ENCODE measurements around the gene CSMD2.

CSMD2 gene

DNA sequence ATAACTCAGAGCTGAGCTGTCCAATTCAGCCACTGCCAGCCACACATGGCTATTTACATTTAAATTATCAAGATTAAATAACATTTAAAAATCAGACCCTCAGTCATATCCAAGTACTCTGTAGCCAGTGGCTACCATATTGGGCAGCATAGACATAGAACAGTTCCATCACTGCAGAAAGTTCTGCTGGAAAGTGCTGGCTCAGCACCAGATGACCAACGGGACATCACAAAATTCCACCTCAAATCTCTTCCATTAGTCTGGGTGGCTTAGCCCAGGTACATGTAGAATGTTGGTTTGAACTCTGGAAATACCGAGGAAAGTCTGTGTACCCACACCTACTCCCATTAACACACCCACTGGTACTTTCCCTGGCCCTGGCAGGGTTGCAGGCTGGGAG lies 563.3 kb downstream of the CSMD2 start:
- no peak for DNase-seq (ENCODE audit: low read depth)

DNA sequence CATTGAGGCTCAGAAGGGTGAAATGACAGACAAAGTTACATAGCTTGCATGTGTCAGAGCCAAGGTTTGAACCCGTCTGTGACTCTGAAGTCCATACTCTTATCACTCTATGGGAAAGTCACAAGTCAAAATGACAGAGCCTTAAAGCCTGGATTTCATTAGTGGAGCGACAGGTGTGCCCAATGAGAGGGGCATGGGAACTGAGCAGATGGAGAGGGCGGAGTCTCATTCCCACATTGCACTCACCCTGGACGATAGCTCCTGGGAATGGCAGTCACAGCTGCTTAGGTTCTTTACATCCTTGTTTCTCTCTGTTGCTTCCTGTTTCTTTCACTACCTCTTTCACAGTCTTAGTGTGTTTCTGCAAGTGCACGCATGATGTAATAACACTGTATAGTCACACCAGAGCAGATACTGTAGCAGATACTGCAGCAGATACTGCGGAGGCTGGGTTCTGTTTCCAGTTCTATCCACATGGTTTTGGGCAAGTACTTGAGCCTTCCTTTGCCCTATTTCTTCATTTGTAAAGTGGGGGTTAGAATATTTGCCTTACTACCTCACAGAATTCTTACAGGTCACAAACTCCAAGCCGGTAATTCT lies 565.4 kb downstream of the CSMD2 start:
- no peak for DNase-seq (ENCODE audit: low read depth)

DNA sequence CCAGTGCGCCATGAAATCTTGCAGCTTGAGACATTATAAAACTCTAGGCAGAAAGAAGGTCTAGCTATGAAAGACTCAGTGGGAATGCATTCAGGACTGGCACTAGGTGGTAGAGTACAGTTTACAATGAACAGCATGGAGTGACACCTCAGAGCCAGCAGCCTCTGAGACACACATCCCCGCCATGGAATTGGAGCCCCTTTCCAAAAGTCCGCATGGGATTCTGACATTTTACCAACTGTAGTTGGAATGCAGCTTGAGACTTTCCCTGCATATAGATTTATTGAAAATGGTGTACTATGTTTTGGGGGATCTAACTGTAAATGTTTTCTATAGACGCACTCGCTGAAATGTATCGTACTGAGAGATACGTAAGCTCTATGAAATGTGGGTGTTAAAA lies 576.3 kb downstream of the CSMD2 start:
- DNase-seq (ENCODE audit: low read depth): no peak

DNA sequence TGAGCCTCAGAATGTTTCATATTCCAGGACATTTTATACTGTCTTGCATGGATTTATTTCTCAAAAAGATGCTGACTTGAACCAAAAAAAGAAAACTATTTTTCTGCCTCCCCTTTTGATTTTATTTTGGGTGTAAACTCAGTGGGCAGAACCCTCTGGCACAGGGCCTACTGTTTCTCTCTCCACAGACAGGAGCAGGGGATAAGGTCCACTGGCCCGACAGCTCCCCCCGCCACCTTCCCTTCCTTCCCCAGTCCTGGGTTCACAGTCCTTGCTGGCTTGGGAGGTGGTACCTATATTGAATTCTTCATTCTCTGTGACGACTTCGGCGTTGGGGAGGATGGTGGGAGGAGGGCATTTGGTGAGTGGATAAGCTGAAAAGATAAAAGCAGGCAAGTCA lies 578.2 kb downstream of the CSMD2 start:
- DNase-seq (ENCODE audit: low read depth): no peak

DNA sequence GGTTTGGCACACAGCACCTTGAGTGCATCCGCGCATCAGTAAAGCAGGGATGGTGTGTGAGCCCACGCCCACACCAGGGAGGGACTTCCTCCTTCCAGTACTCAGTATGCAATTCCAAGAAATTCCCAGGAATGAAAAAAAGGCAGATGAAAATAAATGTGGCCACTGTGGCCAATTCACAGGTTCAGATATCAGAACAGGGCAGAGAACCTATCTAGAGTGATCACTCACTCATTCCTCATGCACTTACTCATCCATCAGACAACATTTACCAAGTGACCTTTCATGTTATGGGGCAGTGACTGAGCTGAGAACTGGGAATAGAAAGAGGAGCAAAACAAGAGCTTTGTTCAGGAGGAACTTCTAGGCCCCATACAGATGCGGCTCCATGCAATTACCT lies 578.9 kb downstream of the CSMD2 start:
- peak; percentile 53 for DNase-seq (ENCODE audit: low read depth)

DNA sequence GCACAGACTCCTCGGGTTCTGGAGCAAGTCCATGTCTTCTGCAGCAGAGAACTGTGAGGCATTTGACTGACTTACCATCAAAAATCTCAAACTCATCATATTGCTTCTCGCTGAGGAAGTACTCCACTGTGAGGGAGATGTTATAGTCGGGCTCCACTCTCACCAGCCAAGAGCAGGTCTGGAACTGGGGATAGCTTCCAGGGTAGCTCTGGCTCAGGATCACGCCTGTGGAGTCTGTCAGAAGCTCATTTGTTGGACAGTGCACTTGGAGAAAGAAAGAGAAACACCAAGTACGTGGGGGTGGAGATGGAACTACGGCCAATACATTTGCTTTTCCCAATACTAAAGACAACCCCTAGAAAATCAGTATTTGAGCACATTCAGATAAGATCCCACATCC lies 581.5 kb downstream of the CSMD2 start:
- no peak for DNase-seq (ENCODE audit: low read depth)

DNA sequence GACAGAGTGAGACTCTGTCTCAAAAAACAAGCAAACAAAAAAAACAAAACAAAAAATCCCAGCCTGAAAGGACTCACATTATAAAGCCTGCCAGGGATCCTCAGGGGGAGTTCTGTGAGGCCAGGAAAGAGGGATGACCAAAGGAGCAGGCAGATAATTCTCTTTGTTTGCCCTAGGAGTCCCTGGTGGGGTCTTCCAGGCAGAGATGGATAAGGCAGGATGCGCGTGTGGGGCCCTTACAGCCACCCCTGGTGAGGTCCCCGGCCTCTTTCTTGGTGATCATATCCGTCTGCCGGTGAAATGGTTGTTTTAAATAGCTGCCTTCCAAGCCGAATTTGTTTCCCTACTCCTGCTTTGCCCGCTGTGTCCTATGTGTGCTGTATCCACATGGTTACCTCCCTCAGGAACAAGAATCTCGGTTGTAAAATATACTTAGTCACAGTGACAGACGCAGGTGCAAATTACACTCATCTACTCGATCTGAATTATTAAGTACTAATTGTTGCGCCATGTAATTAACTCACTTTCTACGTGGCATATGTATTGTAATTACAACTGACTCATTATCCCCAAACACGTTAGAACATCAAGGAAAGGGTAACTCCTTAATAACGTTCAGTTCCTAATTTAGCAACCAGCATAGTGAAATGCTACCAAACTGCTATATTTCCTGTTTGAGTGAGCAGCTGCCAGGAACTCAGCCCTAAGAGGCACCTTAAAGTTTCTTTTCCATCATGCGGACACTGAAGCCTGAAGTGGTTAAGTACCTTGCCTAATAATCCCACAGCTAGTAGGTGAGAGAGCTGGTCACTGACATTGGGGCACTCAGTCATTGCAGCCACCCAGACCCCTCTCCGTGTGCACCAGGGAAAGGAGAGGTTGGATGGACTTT lies 586.2 kb downstream of the CSMD2 start:
- DNase-seq (ENCODE audit: low read depth): no peak

DNA sequence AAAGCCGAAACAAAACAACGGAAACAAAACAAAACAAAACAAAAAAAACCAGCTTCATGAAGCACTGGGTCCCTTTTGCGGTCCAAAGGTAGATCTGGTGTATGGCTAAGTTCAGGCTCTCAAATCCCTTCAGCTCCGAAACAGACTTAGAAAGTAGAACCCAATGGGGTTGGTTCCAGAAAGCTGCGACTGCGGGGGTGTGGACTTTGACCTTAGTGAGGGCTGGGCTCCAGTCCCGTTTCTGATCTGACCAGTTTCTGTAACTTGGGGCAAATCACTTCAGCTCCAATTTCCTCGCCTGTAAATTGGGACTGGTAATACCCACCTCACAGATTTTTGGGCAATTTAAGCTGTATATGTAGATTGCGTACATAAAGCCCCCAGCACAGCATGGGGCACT lies 587.4 kb downstream of the CSMD2 start:
- DNase-seq (ENCODE audit: low read depth): no peak

DNA sequence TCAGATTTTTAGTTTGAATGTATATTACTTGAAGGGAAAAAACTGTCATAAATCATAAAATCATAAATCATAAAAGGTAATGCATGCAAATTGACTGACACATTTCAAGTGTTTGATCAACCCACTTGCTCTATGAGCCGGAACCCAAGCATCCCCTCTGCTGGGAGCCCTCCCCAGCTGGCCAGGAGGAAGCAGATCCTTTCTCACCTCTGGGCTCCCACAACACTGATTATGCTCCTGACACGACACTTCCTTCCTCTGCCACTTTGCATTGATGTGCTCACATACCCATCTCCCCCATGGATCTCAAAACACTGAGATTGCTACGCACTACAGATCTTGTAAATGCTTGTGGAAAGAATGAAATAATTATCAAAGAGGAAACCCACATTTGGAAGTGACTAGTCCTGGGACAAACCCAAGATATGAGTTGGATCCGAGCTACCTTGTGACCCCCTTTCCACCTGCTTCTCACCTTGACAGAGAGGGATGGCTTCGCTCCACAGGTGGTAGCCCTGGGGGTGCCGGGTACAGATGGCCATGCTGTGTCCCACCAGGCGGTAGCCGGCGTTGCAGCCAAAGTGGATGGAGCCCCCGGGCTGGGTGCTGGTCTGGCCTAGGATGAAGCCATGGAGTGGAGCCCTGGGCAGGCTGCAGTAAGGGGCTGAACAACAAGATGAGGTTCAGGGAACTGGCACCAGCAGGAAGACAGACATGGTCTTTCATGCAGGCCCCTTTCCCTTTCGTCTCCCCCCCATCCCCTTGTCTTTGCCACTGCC lies 588.0 kb downstream of the CSMD2 start:
- no peak for DNase-seq (ENCODE audit: low read depth)

DNA sequence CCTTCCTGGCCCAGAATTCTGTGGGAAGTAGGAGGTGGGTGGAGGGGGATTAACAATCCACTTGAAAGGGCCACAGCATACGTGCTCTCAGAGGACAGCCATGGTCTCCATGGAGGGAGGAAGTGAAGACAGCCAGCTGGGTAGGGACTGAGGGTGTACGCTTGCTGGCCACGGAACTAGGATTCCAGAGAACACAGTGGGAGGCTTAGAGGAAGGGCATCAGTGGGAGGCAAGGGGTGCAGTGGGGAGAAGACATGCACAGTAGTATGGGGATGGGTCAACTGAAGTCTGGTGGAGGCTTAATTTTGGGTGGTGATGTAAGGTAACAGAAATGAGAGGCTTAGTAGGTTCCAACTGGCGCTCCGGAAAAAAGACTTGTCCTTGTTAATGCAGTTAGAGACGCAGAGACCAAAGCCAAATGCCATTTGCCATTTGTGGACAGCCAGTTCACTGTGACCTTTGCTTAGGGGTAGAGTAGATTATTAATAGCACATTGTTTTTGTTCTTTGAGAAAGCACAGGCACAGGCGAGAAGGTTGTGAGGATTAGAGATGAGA lies 589.6 kb downstream of the CSMD2 start:
- DNase-seq (ENCODE audit: low read depth): no peak

DNA sequence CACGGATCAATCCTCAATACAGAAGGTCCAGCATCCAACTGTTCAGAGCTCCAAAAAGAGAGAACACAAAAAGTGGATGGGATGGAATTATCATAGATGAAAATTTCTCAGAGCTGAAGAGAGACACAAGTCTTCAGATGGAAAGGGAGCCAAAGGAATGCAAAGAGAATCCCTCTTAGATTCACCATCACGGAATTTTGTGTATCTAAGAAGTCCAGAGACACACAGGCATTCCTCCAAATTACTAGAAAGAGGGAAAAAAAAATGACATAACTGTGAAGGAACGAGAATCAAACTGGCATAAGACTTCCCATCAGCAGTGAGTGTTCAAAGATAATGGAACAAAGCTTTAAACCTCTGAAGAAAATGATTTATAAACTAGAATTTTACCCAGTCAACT lies 591.4 kb downstream of the CSMD2 start:
- no peak for DNase-seq (ENCODE audit: low read depth)

DNA sequence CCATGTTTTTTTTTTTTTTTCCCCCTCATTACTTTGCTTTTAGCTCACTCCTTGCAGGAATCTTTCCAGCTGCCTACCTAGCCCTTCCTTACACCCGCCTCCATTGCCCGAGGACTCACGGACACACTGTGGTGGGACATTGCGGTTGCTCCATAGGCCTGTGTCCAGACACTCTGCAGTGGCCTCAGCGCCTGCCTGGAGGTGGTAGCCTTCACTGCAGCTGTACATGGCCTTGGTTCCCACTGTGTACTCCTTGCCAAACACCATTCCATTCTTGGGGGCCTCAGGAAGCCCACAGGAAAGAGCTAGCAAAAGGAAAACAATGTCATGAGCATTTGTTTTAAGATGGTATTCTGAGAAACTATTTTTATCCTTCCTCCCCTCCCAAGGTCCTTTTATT lies 592.6 kb downstream of the CSMD2 start:
- DNase-seq (ENCODE audit: low read depth): no peak

DNA sequence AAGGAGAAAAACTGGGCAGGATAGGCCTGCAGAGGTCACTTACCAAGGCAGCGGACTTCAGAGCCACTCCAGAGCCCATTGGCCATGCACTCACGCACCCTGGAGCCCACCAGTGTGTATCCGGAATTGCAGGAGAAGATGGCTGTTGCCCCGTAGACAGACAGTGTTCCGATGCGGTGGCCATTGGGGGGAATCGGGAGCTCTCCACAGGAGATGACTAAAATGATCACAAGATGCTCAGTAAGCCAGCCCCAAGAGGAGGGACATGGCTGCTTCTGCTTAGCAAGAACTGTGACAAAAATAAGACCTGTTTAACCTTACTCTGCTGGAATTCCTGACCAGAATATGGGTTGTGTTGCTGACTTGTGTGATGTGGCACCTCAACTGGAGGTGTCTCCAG lies 595.7 kb downstream of the CSMD2 start:
- no peak for DNase-seq (ENCODE audit: low read depth)

DNA sequence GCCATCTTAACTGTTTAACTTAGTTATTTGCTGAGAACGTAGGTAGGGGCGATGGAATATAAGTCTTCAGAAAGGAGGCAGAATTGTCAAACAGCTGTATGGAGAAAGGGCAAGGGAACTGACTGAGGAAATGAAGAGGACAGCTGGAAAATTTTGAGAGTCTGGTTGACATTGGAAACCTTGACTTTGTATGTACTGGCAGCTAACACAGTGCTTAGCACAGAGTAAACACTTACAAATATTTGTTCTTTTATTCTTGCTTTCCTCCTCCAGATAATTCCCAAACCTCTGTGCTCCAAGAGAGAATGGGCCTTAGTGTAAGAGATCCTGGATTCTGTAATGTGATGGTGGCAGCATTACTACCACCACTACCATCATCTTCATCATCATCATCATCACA lies 601.3 kb downstream of the CSMD2 start:
- no peak for DNase-seq (ENCODE audit: low read depth)

DNA sequence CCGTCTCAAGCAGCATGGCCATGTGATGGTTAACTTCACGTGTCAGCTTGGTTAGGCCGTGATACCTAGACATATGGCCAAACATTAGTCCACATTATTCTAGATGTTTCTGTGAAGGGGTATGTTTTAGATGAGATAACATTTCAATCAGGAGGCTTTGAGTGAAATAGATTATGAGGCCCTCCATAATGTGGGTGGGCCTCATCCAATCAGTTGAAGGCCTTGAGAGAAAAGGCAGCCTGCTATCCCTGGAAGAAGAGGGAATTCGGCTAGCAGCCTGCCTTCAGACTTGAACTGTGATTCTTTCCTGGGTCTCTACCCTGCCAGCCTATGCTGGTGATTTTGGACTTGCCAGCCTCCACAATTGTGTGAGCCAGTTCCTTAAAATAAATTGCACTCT lies 602.5 kb downstream of the CSMD2 start:
- DNase-seq (ENCODE audit: low read depth): no peak

DNA sequence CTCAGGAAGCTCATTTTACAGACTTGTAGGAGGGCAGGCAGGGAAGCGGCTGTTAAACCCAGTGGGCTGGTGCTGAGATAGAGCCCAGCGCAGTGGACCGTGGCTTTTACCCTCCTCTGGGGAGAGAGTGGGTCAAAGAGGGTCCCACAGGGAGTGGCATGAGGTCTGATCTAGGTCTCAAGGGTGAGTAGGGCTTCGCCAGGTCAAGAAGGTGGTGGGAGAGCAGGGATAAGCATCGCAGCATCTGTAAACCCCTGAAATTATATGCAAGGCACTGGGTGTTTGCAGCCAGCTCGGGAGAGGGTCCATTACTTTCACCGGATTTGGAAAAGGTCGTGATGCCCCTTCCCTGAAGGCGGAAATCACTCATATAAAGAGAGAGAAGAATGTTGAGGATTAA lies 603.5 kb downstream of the CSMD2 start:
- no peak for DNase-seq (ENCODE audit: low read depth)

DNA sequence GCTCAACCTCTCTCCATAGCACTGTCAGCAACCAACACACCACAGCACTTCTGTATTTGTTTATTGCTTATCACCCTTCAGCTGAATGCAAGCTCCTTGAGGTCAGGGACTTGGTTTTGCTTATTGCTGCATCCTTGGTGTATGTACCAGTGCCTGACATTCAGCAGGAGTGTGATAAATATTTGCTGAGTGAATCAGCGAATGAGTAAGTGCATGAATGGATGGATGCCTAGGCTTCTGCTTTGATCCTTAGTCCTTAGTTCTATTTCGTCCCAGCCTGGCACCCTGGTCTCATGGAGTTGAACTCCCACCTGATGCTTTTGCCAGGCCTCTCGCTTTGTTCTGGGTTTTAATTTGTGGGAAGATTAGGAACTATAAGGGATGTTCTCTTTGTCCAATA lies 604.4 kb downstream of the CSMD2 start:
- DNase-seq (ENCODE audit: low read depth): peak; percentile 28

DNA sequence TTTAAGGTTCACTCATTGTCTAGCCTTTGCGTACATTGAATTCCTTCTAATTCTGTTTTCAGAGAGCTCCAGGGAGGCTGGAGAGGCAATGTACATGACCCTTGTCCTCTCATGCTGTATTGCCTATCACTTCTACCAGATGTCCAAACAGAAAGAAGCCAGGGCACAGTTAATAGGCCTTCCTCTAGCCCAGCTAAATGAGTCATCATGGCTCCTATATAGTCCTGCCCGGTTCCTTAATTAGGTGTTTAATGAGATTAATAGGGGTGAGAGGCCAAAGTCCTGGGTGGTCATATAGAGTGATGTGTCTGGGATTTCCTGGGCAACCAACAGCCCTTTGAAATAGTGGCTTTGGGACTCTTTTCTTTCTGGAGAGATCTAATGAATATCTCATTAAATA lies 616.3 kb downstream of the CSMD2 start:
- no peak for DNase-seq (ENCODE audit: low read depth)

DNA sequence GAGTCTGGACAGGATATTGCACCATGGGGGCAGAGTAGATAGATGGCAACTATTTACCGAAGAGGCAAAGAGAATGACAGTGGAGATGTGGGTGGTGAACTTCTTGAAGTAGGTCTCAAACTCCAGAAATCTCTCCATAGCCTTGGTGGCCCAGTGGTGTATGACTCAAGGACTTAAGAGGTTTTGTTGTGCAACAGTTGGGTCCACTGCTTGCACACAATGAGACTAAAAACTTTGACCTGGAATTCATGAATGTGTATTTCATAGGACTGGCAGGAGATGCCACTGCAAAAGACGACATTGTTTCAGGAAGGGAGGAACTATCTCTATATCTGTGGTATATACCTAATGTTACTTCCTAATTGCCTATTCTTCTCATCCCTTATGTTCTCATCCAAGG lies 616.7 kb downstream of the CSMD2 start:
- DNase-seq (ENCODE audit: low read depth): no peak

DNA sequence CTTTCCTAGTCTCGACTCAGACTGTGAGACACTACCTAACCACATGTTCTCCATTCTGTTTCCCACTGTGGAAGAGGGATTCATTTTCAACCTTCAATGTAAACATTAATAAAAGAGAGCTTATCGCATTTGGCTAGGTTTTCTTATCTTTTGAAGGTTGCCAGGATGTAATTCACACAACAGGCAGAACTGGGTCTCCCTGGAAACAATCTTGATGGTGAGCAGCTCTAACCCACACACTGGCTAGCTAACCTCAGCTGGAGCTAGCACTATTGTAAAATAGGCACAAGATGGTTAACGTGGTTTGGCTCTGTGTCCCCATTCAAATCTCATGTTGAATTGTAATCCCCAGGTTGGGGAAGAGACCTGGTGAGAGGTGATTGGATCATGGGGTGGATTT lies 617.5 kb downstream of the CSMD2 start:
- DNase-seq (ENCODE audit: low read depth): no peak

DNA sequence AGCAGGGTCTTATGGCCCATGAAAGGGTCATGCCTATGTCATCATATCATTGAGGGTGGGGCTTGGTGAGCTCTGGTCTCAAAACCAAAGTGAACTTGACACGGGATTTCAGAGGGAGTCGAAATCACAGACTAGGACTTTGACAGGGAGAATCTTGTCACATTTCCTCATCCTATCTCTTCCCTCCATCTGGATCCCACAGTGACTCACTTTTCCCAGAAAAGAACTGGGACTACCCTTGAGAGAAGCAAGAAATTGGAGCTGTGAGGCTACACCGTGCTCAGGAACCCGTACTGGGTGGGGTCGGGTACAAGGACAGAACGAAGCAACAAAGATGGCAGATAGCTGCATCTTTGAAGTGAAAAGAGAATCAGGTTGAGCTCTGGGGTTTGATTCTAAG lies 623.1 kb downstream of the CSMD2 start:
- no peak for DNase-seq (ENCODE audit: low read depth)

DNA sequence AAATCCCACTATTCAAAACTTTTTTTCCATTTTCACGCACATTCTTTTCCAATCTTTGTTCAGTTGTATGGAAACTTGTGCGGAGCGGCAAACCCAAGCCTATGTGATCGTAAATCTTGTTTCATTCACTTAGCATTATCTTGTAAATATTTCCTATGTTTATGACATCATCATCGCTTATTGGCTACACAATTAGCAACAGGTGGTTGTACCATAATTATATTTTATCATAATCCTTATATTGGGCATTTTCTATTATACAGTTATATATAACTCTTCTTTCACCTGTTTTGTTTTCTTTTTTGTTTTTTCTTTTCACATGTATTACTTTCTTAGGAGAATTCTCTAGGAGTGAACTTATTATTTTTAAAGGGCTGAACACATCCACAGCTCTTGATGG lies 627.1 kb downstream of the CSMD2 start:
- no peak for DNase-seq (ENCODE audit: low read depth)

DNA sequence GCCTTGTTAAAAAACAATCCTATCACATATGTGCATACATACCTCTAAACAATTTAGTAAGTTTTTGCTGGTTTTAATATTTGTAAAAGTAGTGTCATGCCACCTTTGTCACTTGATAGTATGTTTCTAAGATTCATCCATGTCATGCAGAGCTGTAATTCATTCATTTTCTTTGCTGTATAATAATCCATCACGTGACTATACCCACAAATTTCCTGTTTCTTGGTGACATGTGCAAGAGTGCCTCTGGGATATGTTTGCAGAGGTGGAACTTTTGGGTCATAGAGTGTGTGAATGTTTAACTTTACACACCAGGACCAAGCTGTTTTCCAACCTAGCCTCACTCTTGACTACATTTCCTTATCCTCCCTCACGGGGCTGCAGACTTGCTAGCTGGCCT lies 629.7 kb downstream of the CSMD2 start:
- no peak for DNase-seq (ENCODE audit: low read depth)

Measured in ELR (cell line).